Liver (tissue), 9 donors: Measurements from ENCODE around the gene PGAP3. TPM values are rescaled to one million over a fixed set of nuclear protein-coding genes. Genes with fewer than 3 reads are reported as not detected.
A peak's percentile ranks its signal among the peaks of the same experiment; 100 is the strongest.

ENCODE experiments used
- DNase-seq: peaks from one replicate; pipeline ENCODE4 v3.0.0-alpha.2; 2017; ENCODE audit warnings: low spot score
- H3K27ac ChIP-seq, 2 donors: one replicate each; pipeline ENCODE4 v1.7.0; 2013; ENCODE audit warnings: inconsistent platforms in 2 of 2, low read length in 2 of 2, control low read depth in 1 of 2, low read depth in 1 of 2, mild to moderate bottlenecking in 1 of 2
- H3K27me3 ChIP-seq, 4 donors: one replicate each; pipeline versions ENCODE4 v1.6.1 to v1.7.0; 2013; ENCODE audit warnings: low read length in 3 of 4, inconsistent platforms in 1 of 4, mild to moderate bottlenecking in 1 of 4, moderate library complexity in 1 of 4; ENCODE audit not compliant: control insufficient read depth in 4 of 4, insufficient read depth in 4 of 4
- H3K36me3 ChIP-seq, 4 donors: one replicate each; pipeline versions ENCODE4 v1.6.1 to v1.7.0; 2013; ENCODE audit warnings: low read length in 3 of 4, mild to moderate bottlenecking in 3 of 4, low read depth in 1 of 4, moderate library complexity in 1 of 4; ENCODE audit not compliant: control insufficient read depth in 4 of 4, insufficient read depth in 3 of 4
- H3K4me1 ChIP-seq, 4 donors: one replicate each; pipeline versions ENCODE4 v1.6.1 to v1.7.0; 2013; ENCODE audit warnings: low read length in 3 of 4, mild to moderate bottlenecking in 3 of 4, moderate library complexity in 1 of 4; ENCODE audit not compliant: control insufficient read depth in 4 of 4, insufficient read depth in 4 of 4
- H3K4me3 ChIP-seq, 3 donors: one replicate each; pipeline versions ENCODE4 v1.6.1 to v1.7.0; 2013; ENCODE audit warnings: low read length in 3 of 3, control low read depth in 1 of 3, low read depth in 1 of 3, mild to moderate bottlenecking in 1 of 3
- H3K9ac ChIP-seq, 2 donors: one replicate each; pipeline ENCODE4 v1.7.0; 2013; ENCODE audit warnings: low read length in 2 of 2, mild to moderate bottlenecking in 2 of 2, moderate library complexity in 2 of 2, control low read depth in 1 of 2, low read depth in 1 of 2
- H3K9me3 ChIP-seq, 4 donors: one replicate each; pipeline versions ENCODE4 v1.6.1 to v1.7.0; 2013; ENCODE audit warnings: low read length in 3 of 4; ENCODE audit not compliant: control insufficient read depth in 4 of 4
- CTCF ChIP-seq: fragments of 150-350 bp; IDR thresholded peaks from 2 replicates; pipeline ENCODE4 v1.5.1; 2017; ENCODE audit warnings: improper control_type of control experiment, low read depth, low read length; ENCODE audit not compliant: missing input control
- EGR1 ChIP-seq, 2 donors: IDR thresholded peaks; 2 replicates each; pipeline ENCODE4 v1.6.1; 2016 to 2018; ENCODE audit warnings: antibody characterized with exemption in 2 of 2, low read depth in 2 of 2
- FOXA1 ChIP-seq: IDR thresholded peaks from 2 replicates; pipeline ENCODE4 v1.6.1; 2016; ENCODE audit warnings: antibody characterized with exemption
- FOXA2 ChIP-seq: IDR thresholded peaks from 2 replicates; pipeline ENCODE4 v1.6.1; 2016; ENCODE audit warnings: antibody characterized with exemption
- GABPA ChIP-seq, 2 donors: IDR thresholded peaks in 1 of 2; conservative IDR thresholded peaks in 1 of 2; 2 replicates each; pipeline ENCODE4 v1.6.1; 2016; ENCODE audit warnings: antibody characterized with exemption in 2 of 2, mild to moderate bottlenecking in 1 of 2, moderate library complexity in 1 of 2
- HNF4G ChIP-seq: IDR thresholded peaks from 2 replicates; pipeline ENCODE4 v1.6.1; 2016; ENCODE audit warnings: antibody characterized with exemption
- JUND ChIP-seq, 2 donors: IDR thresholded peaks; 2 replicates each; pipeline ENCODE4 v1.6.1; 2016; ENCODE audit warnings: antibody characterized with exemption in 2 of 2
- RAD21 ChIP-seq, 2 donors: IDR thresholded peaks; 2 replicates each; pipeline ENCODE4 v1.6.1; 2016; ENCODE audit warnings: antibody characterized with exemption in 2 of 2, mild to moderate bottlenecking in 2 of 2
- REST ChIP-seq: IDR thresholded peaks from 2 replicates; pipeline ENCODE4 v1.6.1; 2016; ENCODE audit warnings: antibody characterized with exemption, mild to moderate bottlenecking
- RXRA ChIP-seq, 2 donors: IDR thresholded peaks; 2 replicates each; pipeline ENCODE4 v1.6.1; 2017 to 2018; ENCODE audit warnings: antibody characterized with exemption in 2 of 2, mild to moderate bottlenecking in 1 of 2
- TAF1 ChIP-seq: conservative IDR thresholded peaks from 2 replicates; pipeline ENCODE4 v1.6.1; 2016; ENCODE audit warnings: antibody characterized with exemption, mild to moderate bottlenecking
- WGBS: extraction: QIAGEN DNeasy Blood & Tissue Kit; methylation state at CpG from one replicate; pipeline ENCODE4 v1.1.7; 2013; 5-methylcytosine and 5-hydroxymethylcytosine counted together
- polyA plus RNA-seq, 2 donors: library from polyadenylated mRNA; stranded (reverse) in 1 of 2; unstranded in 1 of 2; fragments of 200-250 nt in 1 of 2; fragments of >200 nt in 1 of 2; fragmentation: Nextera tagmentation in 1 of 2; extraction: Ambion mirVana in 1 of 2; gene quantifications; one replicate each; pipeline versions ENCODE4 v1.2.1 to v1.2.3, GENCODE V29; 2013 to 2015
- total RNA-seq, 2 donors: library from RNA; depleted of rRNA; stranded (reverse); fragments of >200 nt; gene quantifications; one replicate each; pipeline ENCODE4 v1.2.3, GENCODE V29; 2014
- donor health status: healthy.
- donor health status: healthy.
- donor health status: healthy.
- donor health status: healthy.
- donor health status: healthy.

PGAP3 gene
- total and polyA plus RNA-seq, 4 donors: 7.9 to 19.5 (median 14.0) TPM

- TF ChIP-seq RAD21 (IDR thresholded peaks at IDR 0.05): no peak
- TF ChIP-seq FOXA2: no peak
- no peak for TF ChIP-seq REST
- TF ChIP-seq CTCF: no peak
- TF ChIP-seq GABPA (IDR thresholded peaks at IDR 0.05 in 1 of 2, conservative IDR thresholded peaks at IDR 0.05 in 1 of 2): no peak
- no peak for TF ChIP-seq FOXA1
- H3K4me1 ChIP-seq: peaks cover 13 to 45% (median 30%) of the 10 kb centered on the region in 4 donors
- DNase-seq: no peak
- H3K4me3 ChIP-seq: no peak overlapping the region
- no peaks in the 10 kb centered on the region for H3K9me3 ChIP-seq
- H3K36me3 ChIP-seq: no peaks in the 10 kb centered on the region
- 89% methylated on average over 6 of the region's 6 CpGs for WGBS
- no peak overlapping the region for H3K27ac ChIP-seq
- H3K9ac ChIP-seq: no peak overlapping the region
- no peaks in the 10 kb centered on the region for H3K27me3 ChIP-seq
Observed at GRCh38 chr17:39696731-39697130, 8.9 kb upstream of the PGAP3 start.

GRCh38 chr17:39695089-39695474 is 7.2 kb upstream of the PGAP3 start:
- H3K9me3 ChIP-seq: no peaks in the 10 kb centered on the region
- no peak overlapping the region for H3K4me3 ChIP-seq
- H3K27me3 ChIP-seq: no peaks in the 10 kb centered on the region
- peaks cover 0 to 2% (median 0%) of the 10 kb centered on the region in 4 donors for H3K36me3 ChIP-seq
- WGBS: 93% methylated on average over 2 of the region's 2 CpGs
- TF ChIP-seq RXRA (IDR thresholded peaks at IDR 0.05) (no peak), TAF1 (no peak), RAD21 (IDR thresholded peaks at IDR 0.05) (no peak), EGR1 (IDR thresholded peaks at IDR 0.05; ENCODE audit: low read depth in 2 of 2) (no peak), JUND (IDR thresholded peaks at IDR 0.05) (no peak), HNF4G (no peak), FOXA2 (no peak)
- peak overlapping the region; percentile 12 to 66 for H3K27ac ChIP-seq
- peaks cover 9 to 36% (median 22%) of the 10 kb centered on the region in 4 donors for H3K4me1 ChIP-seq
- no peak overlapping the region for H3K9ac ChIP-seq
- no peak for DNase-seq

GRCh38 chr17:39694593-39694992 is 6.7 kb upstream of the PGAP3 start:
- no peak for TF ChIP-seq JUND (IDR thresholded peaks at IDR 0.05)
- no peak for TF ChIP-seq RAD21 (IDR thresholded peaks at IDR 0.05)
- TF ChIP-seq TAF1: no peak
- TF ChIP-seq CTCF: no peak
- TF ChIP-seq HNF4G: no peak
- Histone ChIP-seq H3K27ac (peak overlapping the region in 1 of 2 donors; percentile 66), H3K4me3 (no peak overlapping the region), H3K27me3 (no peaks in the 10 kb centered on the region), H3K36me3 (peaks cover 0 to 2% (median 0%) of the 10 kb centered on the region in 4 donors), H3K9me3 (no peaks in the 10 kb centered on the region), H3K9ac (no peak overlapping the region), H3K4me1 (peaks cover 9 to 33% (median 21%) of the 10 kb centered on the region in 4 donors)
- 92% methylated on average over 5 of the region's 5 CpGs for WGBS
- no peak for DNase-seq
